OCI-LY7 (cell line): ENCODE results near the gene RGR. TPM values are rescaled to one million over a fixed set of nuclear protein-coding genes. Genes with fewer than 3 reads are reported as not detected.

ENCODE experiments used
- BruUV-seq: library from RNA; stranded (reverse); fragments of 400-500 nt; replicated peaks from 2 replicates; lab custom pipeline; 2021; lab: Mats Ljungman, UMichigan
- CTCF ChIA-PET: fragments of 300-600 bp; sonication (Branson Sonifier 250); formaldehyde crosslinking; loops from one replicate; lab custom pipeline; 2022; ENCODE audit warnings: antibody characterized with exemption; ENCODE audit not compliant: unreplicated experiment; lab: Charles Lee
- POLR2A ChIA-PET: fragments of 300-600 bp; sonication (Branson Sonifier 250); formaldehyde crosslinking; loops from one replicate; lab custom pipeline; 2022; ENCODE audit warnings: antibody characterized with exemption; lab: Charles Lee
- DNase-seq: peaks from one replicate; pipeline ENCODE4 v3.0.0-alpha.2; 2015; ENCODE audit warnings: low spot score
- H2AFZ ChIP-seq: fragments of 200-600 bp; sonication (generic), shearing (Covaris generic); 2 replicates; pipeline ENCODE4 v1.6.1; 2014; ENCODE audit warnings: mild to moderate bottlenecking, antibody characterized with exemption, low read length, moderate library complexity
- H3K27ac ChIP-seq: fragments of 200-600 bp; sonication (generic); 2 replicates; pipeline ENCODE4 v1.5.1; 2014; ENCODE audit warnings: mixed run types, low read depth, mild to moderate bottlenecking, moderate library complexity, low read length, inconsistent platforms; ENCODE audit not compliant: poor library complexity, severe bottlenecking
- H3K36me3 ChIP-seq: fragments of 200-600 bp; sonication (generic); 2 replicates; pipeline ENCODE4 v1.6.1; 2014; ENCODE audit warnings: mild to moderate bottlenecking, antibody characterized with exemption, low read length, moderate library complexity, mixed read lengths; ENCODE audit not compliant: insufficient read depth
- H3K4me1 ChIP-seq: fragments of 200-600 bp; sonication (generic); 2 replicates; pipeline ENCODE4 v1.5.1; 2014; ENCODE audit warnings: mild to moderate bottlenecking, low read length; ENCODE audit not compliant: insufficient read depth, poor library complexity, severe bottlenecking
- H3K4me2 ChIP-seq: fragments of 200-600 bp; sonication (generic); 2 replicates; pipeline ENCODE4 v1.6.1; 2014; ENCODE audit warnings: mild to moderate bottlenecking, low read length
- H3K4me3 ChIP-seq: fragments of 200-600 bp; sonication (generic); 2 replicates; pipeline ENCODE4 v1.5.1; 2014; ENCODE audit warnings: mild to moderate bottlenecking, low read depth, low read length; ENCODE audit not compliant: poor library complexity, severe bottlenecking
- H3K79me2 ChIP-seq: fragments of 200-600 bp; sonication (generic); 2 replicates; pipeline ENCODE4 v1.6.1; 2016; ENCODE audit warnings: low read depth, mild to moderate bottlenecking, low read length, moderate library complexity, mixed read lengths; ENCODE audit not compliant: insufficient read depth
- H3K9me2 ChIP-seq: fragments of 200-600 bp; sonication (generic); 2 replicates; pipeline ENCODE4 v1.6.1; 2016; ENCODE audit warnings: mild to moderate bottlenecking, low read length, mixed read lengths; ENCODE audit not compliant: insufficient read depth
- H3K9me3 ChIP-seq: fragments of 200-600 bp; sonication (generic); 2 replicates; pipeline ENCODE4 v1.6.1; 2014; ENCODE audit warnings: mild to moderate bottlenecking, mixed run types, low read length, mixed read lengths
- H4K20me1 ChIP-seq: fragments of 200-600 bp; sonication (generic); 2 replicates; pipeline ENCODE4 v1.6.1; 2014; ENCODE audit warnings: mild to moderate bottlenecking, antibody characterized with exemption, low read length, moderate library complexity, mixed read lengths; ENCODE audit not compliant: insufficient read depth
- CTCF ChIP-seq: fragments of 200-600 bp; sonication (generic); conservative IDR thresholded peaks from 2 replicates; pipeline ENCODE4 v1.5.1; 2014; ENCODE audit warnings: mild to moderate bottlenecking, antibody characterized with exemption, low read length, moderate library complexity, mixed read lengths
- EZH2phosphoT487 ChIP-seq: fragments of 200-600 bp; sonication (generic); IDR thresholded peaks from 2 replicates; pipeline ENCODE4 v1.6.1; 2018; ENCODE audit warnings: low read depth, borderline replicate concordance, mild to moderate bottlenecking, mixed run types, antibody characterized with exemption, low read length, moderate library complexity, mixed read lengths
- intact Hi-C: fragments of 100-400 bp; cut with micrococcal nuclease; formaldehyde crosslinking; loops from one replicate; pipeline ENCODE4 v1.10.0; 2022; ENCODE audit not compliant: unreplicated experiment
- total RNA-seq, 2 experiments: library from RNA; depleted of rRNA in 1 of 2; stranded (reverse); fragments of >200 nt in 1 of 2; shearing (Covaris generic) in 1 of 2; gene quantifications; 2 replicates each; pipeline ENCODE4 v1.2.3, GENCODE V29; 2014 to 2022

Gene RGR
- total RNA-seq, 2 experiments from 2014 or later = not detected

DNA sequence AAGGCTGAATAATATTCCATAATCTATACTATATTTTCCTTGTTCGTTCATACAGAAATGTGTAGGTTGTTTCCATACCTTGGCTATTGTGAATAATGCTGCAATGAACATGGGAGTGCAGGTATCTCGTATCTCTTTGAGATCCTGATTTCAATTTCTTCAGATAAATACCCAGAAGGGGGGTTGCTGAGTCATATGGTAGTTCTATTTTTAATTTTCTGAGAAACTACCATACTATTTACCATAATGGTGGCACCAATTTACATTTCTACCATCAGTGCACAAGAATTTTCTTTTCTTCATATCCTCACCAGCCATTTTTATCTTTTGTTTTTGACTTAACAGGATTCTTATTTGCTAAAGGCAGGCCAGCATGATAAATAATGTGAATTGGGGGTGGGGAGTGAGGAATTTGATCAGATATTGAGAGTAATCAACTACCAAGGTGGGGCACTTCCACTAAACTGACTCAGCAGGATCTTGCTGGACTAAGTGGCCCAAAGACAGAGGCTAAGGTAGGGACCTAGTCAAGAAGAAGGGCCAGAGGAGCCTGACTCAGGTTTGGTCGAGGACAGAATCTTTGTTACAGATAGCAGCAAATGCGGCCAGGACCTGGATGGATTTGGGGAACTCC lies 62.0 kb downstream of the RGR start:
- no peak for TF ChIP-seq EZH2phosphoT487
- H3K9me3 ChIP-seq = no peaks in the 10 kb centered on the region
- intact Hi-C loops = no loop called here
- BruUV-seq = no TSS peak
- H2AFZ ChIP-seq = no peak overlapping the region
- H3K36me3 ChIP-seq = no peaks in the 10 kb centered on the region
- no peaks in the 10 kb centered on the region for H4K20me1 ChIP-seq
- ChIA-PET POLR2A (no interaction called here), CTCF (no interaction called here)
- H3K9me2 ChIP-seq = no peaks in the 10 kb centered on the region
- no peak for DNase-seq
- no peaks in the 10 kb centered on the region for H3K4me1 ChIP-seq
- H3K27ac ChIP-seq = no peak overlapping the region
- no peak overlapping the region for H3K4me2 ChIP-seq
- no peak overlapping the region for H3K4me3 ChIP-seq
- H3K79me2 ChIP-seq = no peaks in the 10 kb centered on the region

DNA sequence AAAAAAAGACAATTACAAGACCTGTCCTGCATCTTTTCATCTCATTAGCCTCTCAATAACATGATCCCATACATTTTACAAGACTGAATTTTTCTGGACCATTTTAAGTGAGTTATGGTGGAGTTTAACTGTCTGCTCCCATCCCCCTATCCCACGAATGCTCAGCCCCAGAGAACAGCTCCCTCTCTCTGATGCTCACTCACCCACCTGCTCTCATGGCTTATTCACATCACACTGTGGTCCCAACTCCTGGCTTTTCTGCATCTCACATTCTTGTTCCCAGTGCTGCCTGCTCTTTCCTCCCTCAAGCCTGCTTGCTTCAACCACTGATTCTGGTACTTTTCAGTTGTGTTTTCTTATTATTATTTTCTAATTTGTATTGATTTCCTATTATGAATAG lies 63.2 kb downstream of the RGR start:
- Histone ChIP-seq H3K4me1 (no peaks in the 10 kb centered on the region), H3K4me3 (no peak overlapping the region), H3K9me2 (no peaks in the 10 kb centered on the region), H3K9me3 (no peaks in the 10 kb centered on the region), H2AFZ (no peak overlapping the region), H3K36me3 (no peaks in the 10 kb centered on the region), H4K20me1 (no peaks in the 10 kb centered on the region), H3K27ac (no peak overlapping the region), H3K79me2 (no peaks in the 10 kb centered on the region), H3K4me2 (no peak overlapping the region)
- DNase-seq = no peak
- TF ChIP-seq CTCF (no peak), EZH2phosphoT487 (no peak)
- no TSS peak for BruUV-seq
- ChIA-PET CTCF (no interaction called here), POLR2A (no interaction called here)
- intact Hi-C loops = no loop called here

DNA sequence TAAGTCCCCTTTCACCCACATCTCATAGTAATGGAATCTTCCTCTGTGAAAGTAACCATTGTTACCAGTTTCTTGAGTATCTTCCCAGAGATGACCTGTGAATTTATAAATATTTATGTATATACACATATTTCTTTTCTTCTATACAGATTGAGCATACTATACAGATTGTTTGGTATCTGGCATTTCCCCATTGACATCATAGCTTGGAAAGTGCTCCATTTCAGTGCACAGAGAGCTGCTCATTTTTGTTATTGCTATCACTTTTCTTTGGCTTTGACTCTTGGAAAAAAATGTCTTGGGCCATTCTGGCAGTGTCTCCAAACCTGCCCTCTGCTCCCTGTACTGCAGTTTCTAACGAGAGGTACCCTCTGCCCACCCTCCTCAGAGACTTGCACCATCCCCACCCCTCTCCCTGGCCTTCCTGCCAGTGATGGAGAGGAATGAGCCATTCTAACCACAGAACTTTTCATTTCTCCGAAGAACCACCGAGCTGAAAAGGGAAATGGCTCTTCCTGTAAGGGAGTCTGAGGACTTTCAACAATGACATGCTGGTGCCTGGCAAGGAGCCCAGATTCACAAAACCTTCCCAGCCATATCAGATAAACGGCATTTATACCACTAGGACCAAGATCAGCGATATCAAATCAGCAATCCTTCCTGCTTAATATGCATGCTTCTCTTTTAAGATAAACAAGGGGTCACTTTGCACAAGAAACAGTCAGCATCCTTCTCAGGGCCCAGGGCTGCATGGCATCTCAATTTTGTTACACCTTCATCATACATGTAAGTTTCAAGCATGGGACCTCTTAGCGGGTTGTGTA lies 63.8 kb downstream of the RGR start:
- Histone ChIP-seq H3K4me1 (no peaks in the 10 kb centered on the region), H3K27ac (no peak overlapping the region), H4K20me1 (no peaks in the 10 kb centered on the region), H3K4me3 (no peak overlapping the region), H3K79me2 (no peaks in the 10 kb centered on the region), H2AFZ (no peak overlapping the region), H3K36me3 (no peaks in the 10 kb centered on the region), H3K9me3 (no peaks in the 10 kb centered on the region), H3K4me2 (no peak overlapping the region), H3K9me2 (no peaks in the 10 kb centered on the region)
- CTCF ChIA-PET = no interaction called here
- TF ChIP-seq CTCF = no peak
- no peak for TF ChIP-seq EZH2phosphoT487
- DNase-seq = no peak
- BruUV-seq = no TSS peak
- intact Hi-C loops = no loop called here
- POLR2A ChIA-PET = no interaction called here

Other genes with a start within 250 kb of the RGR start
- gene GHITM, start 105.5 kb upstream of the RGR start, total RNA-seq (2014; rRNA removed; shearing (Covaris generic)) = 103 and 119 TPM in 2 replicates
- gene GHITM, start 105.5 kb upstream of the RGR start, total RNA-seq (2022) = 120 and 132 TPM in 2 replicates
- gene GPR15LG, start 71.3 kb upstream of the RGR start, total RNA-seq (2014; rRNA removed; shearing (Covaris generic)) = not detected in 2 replicates
- gene GPR15LG, start 71.3 kb upstream of the RGR start, total RNA-seq (2022) = not detected in 2 replicates
- not detected in 2 replicates for gene CDHR1, start 50.5 kb upstream of the RGR start, total RNA-seq (2014; rRNA removed; shearing (Covaris generic))
- not detected in 2 replicates for gene CDHR1, start 50.5 kb upstream of the RGR start, total RNA-seq (2022)
- not detected in 2 replicates for gene LRIT2, start 19.5 kb upstream of the RGR start, total RNA-seq (2014; rRNA removed; shearing (Covaris generic))
- not detected in 2 replicates for gene LRIT2, start 19.5 kb upstream of the RGR start, total RNA-seq (2022)
- gene LRIT1, start 3.5 kb upstream of the RGR start, total RNA-seq (2014; rRNA removed; shearing (Covaris generic)) = not detected in 2 replicates
- not detected in 2 replicates for gene LRIT1, start 3.5 kb upstream of the RGR start, total RNA-seq (2022)
- 11.1 and 15.9 TPM in 2 replicates for gene CCSER2, start 83.5 kb downstream of the RGR start, total RNA-seq (2014; rRNA removed; shearing (Covaris generic))
- gene CCSER2, start 83.5 kb downstream of the RGR start, total RNA-seq (2022) = 30.1 and 33.3 TPM in 2 replicates